GM18870 (cell line): ENCODE measurements around the gene TMEM187.

Experiments used
- ATAC-seq: cut with Tn5 transposase; IDR thresholded peaks from one replicate; pipeline ENCODE4 v1.9.1; 2021; ENCODE audit warnings: moderate library complexity; ENCODE audit not compliant: unreplicated experiment

TMEM187 gene

DNA sequence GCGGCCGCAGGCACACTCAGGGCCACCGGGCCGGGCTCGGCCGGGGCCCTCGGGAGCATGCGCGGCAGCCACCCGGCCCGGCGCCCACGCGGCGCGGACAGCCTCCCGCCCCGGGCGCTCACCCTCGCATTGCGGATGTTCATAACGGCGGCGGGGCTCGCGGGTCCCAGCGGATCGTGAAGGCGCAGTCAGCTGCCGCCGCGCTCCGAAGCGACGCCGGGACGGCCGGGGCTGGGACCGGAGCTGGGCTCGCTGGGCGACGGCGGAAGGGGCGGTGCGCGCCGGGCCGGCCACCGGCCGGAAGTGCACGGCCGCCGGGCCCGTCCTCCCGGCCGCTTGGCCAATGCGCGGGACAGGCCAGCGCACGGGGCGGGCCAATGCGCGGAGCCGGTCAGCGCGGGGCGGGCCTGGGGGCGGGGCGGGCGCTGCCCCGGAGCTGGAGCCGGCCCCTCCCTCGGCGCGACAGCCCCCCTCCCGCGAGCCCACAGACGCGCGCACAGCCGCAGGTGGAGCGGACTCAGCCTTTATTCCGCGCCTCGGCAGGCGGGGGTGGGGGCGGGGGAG lies 37.7 kb upstream of the TMEM187 start, which contains the start of gene NAA10:
Gene NAA10 (minus strand): TSS at position 276 of the 564 bp plus-strand sequence. CDS start 133 bp downstream, at position 143.
- ATAC-seq: peak; percentile 46

DNA sequence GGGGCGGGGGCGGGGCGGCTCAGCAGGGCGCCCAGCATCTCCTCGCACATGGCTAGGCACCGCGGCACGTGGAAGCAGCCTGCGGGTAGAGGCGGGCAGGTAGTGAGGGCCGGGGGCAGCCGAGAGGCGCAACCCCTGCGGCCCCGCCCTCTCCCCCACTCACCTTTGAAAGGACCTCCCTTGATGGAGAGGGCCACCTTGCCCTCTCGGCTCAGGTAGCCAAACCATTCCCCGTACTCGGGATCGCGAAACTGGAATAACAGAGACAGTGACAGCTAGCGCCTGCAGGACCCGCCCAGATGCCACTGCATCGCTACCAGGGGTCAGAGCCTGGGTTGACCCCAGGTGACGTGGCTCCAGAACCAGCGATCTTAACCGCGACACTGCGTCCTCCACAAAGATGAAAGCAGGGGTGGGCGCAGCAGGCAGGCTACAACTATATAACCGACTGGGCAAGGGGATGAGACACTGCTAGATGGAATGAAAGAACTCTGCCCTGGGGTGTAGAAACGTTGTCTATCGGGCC lies 37.2 kb upstream of the TMEM187 start:
- ATAC-seq: no peak

DNA sequence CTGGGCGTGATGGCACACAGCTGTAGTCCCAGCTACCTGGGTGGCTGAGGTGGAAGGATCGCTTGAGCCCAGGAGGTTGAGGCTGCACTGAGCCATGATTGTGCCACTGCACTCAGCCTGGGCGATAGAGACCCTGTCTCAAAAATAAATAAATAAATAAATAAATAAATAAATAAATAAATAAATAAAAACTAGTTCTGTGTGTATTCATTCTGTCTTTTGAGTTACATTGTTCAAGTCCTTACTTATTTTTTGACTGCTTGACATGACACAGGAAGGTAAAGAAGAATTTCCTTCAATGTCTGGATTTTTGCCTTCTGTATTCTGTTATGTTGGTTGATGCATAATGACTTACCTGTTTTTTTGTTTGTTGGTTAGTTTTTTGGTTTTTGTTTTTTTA lies 35.5 kb upstream of the TMEM187 start:
- ATAC-seq: no peak

DNA sequence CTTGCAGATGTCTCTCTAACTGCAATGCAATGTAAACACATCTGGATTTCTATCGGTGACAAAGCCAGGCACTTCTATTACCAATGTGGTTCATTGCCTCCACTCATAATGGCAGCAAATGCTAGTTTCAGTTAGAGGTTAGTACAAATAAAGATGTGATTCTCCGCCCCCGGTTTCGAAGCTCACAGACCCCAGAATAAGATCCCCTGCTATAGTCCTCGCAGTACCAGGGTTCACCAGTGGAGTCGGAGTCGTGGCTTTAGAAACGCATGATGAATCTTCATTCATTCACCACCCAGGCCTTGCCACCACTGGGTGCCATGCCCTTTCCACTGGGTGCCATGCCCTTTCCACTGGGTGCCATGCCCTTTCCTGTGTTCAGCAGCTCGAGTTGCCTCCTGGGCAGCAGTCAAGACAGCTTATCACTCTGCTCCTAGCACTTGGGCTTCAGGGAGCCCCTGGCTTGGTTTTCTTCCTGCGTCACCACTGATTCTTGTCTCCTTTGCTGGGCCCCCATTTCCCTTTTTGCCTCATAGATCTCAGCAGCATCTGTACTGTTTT lies 34.2 kb upstream of the TMEM187 start:
- ATAC-seq: no peak

DNA sequence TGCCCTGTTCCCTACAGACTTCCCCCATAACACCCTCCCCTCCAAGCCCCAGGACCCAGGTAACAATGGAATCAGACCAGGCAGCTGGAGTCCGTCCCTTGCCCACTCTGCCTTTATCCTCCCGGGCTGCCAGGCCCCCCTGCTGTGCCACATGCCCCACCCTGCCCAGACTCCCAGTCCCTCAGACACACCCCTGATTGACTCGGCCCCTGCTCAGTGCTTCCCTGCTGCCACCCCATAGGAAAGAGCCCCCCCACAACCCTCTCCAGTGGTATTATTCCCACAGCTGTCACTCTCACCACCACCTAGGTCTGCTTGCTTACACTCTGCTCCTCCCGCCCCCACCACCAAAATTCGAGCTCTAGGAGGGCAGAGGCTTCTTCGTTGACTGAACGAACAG lies 33.0 kb upstream of the TMEM187 start:
- no peak for ATAC-seq

DNA sequence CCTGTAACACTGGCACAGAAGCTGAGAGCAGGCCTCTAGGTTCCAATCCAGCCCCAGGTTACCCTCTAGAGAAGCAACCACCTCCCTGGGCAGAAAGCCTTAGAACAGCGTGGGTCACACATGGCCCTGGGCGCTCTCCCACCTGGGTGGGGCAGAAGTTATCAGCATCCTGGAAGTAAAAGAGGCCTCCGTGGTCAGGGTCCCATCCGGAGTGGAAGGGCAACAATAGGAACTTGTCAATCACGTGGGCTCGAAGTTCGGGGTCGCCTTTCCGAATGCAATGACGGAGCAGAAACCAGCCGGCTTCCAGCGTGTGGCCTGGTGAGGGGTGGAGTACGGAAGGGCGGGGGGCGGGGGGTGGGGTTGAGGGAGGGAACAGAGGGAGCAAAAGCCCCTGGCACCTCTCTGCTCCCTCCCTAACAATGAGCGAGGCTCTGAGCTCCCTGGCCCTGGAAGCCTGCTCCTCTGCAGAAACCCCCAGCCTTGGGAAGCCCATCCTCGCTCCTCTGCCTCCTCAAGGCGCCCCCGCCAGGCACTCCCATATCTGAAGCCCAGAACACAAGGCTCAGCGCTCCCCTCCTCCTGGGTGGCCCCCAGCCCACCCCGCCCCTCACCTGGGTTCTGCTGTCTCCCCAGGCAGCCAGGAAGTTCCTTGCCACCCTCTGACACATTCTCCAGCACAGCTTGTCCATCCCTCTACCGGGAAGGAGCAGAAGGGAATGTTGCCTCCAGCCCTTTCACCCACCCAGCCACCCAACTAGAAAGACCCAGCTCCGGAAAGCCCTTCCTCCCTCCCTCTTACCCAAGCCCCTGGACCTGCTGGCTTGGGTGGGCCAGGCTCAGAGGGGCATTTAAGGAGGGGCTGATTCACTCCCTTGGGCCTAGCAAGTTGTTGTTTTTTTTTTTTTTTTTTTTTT lies 31.0 kb upstream of the TMEM187 start:
- no peak for ATAC-seq

DNA sequence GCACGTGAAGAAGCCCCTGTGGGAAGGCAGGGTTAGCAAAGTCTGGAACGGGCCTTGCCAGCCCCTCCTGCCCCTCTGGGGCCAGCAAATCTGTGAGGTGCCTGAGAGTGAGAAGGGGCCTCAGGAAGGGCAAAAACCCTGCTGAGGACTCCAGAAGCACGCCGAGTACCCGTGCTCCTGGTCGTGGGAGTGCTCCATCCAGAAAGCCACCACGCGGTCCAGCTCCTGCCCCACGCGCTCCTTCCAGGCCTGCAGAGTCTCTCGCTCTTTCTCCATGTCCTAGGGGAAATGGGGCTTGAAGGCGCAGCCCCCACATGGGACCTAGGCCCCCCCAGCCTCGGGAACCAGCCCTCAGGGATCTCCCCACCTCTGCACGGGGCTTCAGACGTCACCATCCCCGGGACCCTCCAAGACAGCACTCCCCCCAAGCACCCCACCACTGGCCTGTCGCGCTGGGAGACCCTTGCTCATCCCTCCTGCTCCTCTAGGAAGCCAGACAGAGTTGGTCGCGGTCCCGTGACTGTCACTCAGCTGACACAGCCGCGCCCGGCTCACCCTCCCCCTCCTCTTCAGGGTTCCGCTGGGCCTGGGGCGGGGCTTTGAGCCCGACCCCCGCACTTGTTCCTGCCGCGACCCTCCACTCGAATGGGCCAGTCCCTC lies 28.3 kb upstream of the TMEM187 start, which contains the start of gene RENBP:
Gene RENBP (minus strand): TSS at position 504 of the 660 bp plus-strand sequence. CDS start 33 bp downstream, at position 471.
- no peak for ATAC-seq

DNA sequence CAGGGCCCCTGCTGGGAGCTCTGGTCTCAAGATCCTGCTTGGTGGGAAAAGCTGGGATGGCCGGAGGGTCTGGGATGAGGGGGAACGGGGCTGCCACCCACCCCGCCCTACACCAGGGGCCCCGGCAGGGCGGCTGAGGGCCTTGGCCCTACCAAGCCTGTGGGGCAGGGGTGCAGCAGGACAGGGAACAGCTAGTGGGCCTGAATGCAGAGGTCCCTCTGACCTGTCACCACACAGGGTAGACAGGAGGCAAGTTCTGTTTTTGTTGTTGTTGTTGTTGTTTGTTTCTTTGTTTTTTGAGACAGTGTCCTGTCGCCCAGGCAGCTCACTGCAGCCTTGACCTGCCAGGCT lies 27.8 kb upstream of the TMEM187 start:
- ATAC-seq: no peak

DNA sequence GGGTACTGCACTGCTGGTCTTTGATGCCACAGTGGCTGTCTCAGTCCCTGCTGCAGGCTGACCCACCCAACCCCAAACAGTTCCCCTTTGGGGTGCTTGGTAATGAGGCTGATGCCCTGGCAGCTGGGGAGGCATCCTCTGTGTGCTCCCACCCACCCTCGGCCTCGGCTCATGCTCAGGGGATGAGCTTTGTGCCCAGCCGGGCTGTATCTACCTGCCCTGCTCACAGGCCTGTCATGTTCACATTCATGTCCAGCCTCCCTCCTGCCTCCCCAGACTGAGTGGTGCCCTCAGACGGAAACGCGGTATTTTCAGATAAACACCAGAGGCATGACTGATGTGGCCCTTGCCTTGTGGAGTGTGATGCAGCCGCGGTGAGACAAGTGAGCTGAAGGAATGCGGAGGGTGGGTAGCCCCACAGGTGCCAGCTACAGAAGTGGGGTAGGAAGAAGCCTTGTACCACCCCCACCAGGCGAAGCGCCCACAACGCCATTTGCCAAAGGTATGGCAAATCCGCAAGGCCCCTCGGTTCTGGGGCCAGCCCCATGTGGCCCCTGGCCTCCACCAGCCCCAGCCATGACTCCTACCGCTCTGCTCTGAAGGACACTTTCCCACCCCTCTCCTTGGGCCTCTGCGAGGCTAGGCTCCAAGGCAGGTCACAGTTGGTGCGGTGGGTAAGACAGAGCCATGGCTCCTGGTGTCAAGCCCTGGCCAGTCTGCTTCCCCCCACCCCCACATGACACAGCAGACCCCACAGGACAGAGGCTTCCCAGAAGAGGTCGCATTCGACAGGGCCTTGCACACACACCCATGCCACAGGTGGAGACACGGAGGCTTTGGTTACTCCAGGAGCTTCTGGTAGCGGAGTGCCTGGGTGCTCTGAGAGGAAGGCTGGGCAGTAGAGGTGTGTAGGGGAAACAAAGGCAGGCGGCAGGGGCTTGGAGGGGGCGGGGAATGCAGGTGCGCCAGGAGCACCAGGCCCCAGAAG lies 26.3 kb upstream of the TMEM187 start:
- no peak for ATAC-seq

DNA sequence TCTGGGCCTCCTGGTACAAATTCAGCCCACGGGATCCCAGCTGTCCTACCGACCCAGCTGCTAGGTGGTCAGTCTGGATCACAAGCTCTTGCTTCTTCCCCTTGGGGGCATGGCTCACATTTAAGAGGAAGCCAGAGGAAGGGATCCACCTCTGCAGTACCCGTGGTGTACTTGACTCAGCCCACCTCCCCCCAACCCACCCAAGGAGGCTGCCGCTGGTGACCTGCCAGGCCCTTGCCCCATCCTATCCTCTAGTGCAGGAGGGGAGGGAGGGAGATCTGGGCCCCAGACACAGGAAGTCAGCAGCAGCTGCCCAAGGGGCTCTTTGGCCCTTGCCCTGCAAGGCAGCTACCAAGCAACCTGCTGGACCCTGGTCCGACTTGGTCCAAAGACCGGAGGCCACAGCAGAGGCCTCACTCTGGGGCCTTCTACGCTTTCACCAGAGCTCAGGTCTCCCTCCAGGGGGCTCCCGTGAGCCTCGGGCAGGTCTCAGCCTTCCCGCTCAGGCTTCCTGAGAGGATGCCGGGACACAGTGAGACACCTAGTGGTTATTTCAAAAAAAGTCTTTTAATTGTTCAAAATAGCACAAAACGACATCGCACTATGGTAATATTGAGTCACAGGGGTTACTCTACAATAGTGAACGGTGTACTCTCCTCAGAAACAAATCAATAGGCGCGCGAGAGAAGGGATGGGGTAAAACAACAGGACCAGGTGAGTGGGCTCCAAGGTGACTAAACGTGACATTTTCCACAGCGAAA lies 25.4 kb upstream of the TMEM187 start:
- ATAC-seq: peak; percentile 63

DNA sequence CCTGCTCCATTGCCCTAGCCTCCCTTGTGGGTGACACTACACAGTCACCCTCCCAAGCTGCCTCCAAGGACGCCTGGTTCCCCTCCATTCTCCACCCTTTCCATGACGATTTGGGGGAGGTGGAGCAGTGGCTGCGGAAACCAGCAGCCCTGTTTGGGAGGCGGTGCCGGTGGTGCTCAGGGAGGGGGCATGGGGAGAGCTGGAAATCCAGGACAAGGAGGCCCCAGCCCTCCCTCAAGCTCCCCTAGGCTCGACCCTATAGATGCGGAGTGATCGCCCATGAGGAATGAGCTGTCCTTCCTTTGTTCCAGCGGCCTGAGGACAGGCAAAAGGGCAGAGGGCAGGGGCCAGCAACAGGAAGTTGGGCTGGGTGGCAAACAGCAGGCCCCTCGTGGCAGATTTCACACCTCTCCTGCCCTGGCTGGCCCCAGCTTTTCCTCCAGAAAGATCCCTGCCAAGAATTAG lies 24.5 kb upstream of the TMEM187 start:
- no peak for ATAC-seq

DNA sequence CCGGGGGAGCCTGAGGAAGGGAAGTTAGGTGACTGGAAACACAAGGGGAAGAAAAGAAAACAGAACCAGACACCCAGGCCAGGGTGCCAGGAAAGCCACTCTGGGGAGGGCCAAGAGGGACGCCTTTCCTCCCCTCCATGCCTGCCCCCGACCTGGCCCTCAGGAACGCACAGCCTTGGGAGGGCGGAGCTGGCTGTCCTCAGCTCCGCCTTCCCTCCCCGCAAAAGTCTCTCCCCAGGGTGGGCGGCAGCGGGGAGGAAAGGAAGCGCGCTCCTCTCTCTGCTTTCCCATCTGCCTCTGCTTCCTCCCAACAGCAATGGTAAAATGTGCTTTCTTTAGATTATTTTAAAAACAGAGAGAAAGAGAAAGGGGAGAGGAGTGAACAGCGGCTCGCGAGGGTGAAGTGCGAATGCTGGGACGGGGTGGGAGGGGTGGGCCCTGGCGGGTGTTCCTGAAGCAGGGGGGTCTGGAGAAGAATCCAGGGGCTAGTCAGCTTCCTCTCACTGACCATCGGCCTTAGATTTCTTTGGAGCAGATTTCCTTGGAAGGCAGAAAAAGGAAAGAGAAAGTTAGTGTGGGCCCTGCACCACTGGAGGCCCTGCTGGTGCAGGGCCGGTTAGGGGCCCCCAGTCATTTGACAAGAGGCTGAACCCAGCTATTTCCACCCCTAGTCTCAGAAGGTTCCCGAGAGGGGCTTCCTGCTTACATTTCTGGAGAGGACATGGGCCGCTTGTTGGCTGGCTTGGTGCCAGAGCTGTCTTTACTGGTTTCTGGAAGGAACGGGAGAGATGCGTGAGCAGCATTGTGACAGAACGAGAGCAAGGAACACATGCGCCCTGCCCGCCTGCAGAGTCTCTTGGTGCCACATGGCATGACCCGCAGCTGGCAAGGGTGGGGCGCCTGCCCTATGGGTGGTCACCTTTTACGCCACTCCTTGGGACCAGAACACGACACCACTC lies 23.4 kb upstream of the TMEM187 start:
- ATAC-seq: no peak

DNA sequence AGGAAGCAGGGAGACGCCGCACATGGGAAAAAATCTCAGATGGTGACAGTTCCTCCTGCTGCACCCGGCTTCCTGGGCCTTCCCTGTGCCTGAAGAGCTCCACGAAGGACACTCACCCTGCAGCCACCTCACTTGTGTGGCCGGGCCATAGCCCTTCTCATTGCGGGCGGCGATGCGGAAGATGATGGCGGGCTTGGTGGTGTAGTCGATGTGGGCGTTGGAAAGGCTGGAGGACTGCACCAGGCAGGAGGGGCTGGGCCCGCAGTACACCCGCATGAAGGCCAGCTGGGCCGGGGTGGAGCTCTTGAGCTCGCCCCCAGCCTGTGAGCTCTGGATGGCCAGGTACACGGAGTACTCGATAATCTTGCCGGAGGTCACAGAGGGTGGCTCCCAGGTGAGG lies 22.4 kb upstream of the TMEM187 start:
- no peak for ATAC-seq

DNA sequence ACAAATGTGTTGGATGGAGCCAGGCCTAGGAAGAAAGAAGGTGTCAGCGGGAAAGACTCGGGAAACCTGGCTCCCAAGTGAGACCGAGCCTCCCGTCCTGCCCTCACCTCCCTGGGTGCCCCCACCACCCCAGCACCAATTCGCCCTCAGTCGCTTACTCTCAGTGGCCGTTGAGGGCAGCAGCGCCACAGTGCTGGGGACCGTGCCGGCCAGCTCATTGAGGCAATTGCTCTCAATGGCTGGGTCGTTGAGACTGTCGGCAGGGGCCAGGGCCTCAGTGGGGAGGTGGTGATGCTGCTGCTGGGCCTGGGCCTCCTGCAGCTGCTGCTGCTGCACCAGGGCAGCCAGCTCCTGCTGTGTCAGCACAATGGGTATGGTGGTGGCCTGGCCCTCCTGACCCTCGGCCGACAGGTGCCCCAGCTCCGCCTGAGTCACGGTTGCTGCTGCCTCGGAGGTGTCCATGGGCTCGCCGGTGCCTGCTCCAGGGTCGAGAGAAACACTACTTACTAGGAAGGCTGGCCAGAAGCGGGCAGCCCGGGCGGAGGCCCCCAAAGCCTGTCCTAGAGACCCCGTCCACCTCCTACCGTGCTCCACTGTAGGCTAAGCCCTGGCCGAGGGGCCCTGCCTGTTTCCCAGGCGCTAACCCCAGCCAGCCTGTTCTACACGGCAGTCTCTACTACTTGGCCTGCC lies 20.7 kb upstream of the TMEM187 start:
- no peak for ATAC-seq

DNA sequence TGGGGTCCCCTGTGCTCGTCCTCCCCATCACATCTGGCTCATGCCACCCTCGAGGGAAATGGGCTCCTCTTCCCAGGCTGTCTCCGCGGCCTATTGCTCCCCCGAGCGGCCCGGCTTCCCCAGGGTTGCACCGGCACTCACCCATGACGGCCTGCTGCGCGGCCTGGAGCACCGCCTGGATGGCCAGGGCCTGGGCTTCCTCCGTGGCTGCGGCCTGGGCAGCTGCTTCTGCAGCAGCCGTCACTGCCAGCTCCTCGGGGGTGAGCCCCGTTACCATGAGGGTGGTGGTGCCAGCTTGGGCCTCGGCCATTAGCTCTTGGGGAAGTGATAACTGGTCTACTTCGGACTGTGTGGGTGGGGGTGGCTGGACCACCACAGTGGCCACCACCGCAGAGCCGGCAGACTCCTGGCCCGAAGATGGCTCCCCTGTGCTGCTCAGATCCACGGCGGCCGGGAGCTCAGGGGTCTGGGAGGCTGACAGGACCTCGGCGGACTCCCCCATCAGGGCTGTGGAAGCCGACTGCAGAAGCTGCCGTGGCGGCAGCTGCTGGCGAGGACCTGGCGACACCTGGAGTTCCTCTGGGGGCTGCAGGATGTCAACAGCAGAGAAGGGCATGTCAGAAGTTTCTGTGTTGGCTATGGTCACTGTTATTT lies 20.1 kb upstream of the TMEM187 start:
- ATAC-seq: no peak

DNA sequence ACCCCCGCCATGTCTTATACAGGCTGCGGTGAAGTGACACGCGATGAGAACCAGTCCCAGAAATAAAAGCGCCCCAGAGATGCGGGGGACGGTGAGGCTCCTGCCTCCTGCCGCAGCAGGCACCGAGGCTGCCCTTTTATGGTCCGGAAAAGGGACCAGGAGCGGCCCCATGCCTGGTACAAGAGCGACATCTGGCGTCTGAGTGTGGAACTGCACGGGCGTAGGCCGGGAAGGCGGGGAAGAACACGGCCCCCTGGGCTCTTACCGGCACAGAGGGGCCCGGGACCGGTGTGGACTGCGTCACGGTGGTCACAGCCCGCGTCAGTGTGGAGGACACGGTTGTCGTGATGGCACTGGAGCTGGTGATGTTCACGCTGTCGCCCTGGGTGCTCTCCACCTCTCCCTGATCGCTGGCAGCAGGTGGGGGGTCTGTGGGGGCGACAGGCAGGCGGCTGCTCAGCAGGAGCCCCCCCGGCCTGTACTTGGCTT lies 19.2 kb upstream of the TMEM187 start:
- ATAC-seq: no peak
